ENCODE measurements around the gene CPT1B. TPM values are rescaled to one million over a fixed set of nuclear protein-coding genes. Genes with fewer than 3 reads are reported as not detected.

The CPT1B gene
- total and polyA plus RNA-seq, 2 donors (not counting 3 experiments of a cell fraction or from before 2014, with no cell fraction given): 7.1 TPM

- intact Hi-C loops (cut with micrococcal nuclease) (no loop called here), dilution Hi-C loops (cut with MboI; ENCODE audit: extremely low pct_ligation_motif_present, low sequenced_read_pairs) (no loop called here)
- no TSS peak for BruUV-seq (replicated peaks)
- no peak overlapping the region for H2AFZ ChIP-seq (ENCODE audit: low read depth, low read length)
- no peak overlapping the region for H3K9ac ChIP-seq (replicated peaks; ENCODE audit: extremely low read depth, insufficient read depth, low read length)
- H3K9me1 ChIP-seq (replicated peaks; ENCODE audit: control insufficient read depth, extremely low read depth, insufficient read depth, low read length): no peaks in the 10 kb centered on the region
- ChIA-PET CTCF (interaction anchor here (0.9 kb wide), 1 partner anchor 12 kb away, joined by 3 read pairs; the partner anchor contains the start of gene SCO2), POLR2A (no interaction called here)
- DNase-seq (ENCODE audit: low read depth, low spot score): no peak
- peaks cover 0 to 1% of the 10 kb centered on the region in 2 experiments for H3K27me3 ChIP-seq (ENCODE audit: control insufficient read depth in 2 of 2, insufficient read depth in 2 of 2, low read length in 2 of 2)
- H3K4me3 ChIP-seq (replicated peaks in 1 of 3; ENCODE audit: insufficient read depth in 1 of 3, low read depth in 1 of 3, low read length in 3 of 3): no peak overlapping the region
- no peaks in the 10 kb centered on the region for H3K9me3 ChIP-seq (replicated peaks; ENCODE audit: control insufficient read depth, insufficient read depth, low read length)
- H3K36me3 ChIP-seq (ENCODE audit: control insufficient read depth in 2 of 2, extremely low read depth in 1 of 2, insufficient read depth in 2 of 2, low read length in 2 of 2): no peaks in the 10 kb centered on the region
- H3K27ac ChIP-seq (ENCODE audit: insufficient read depth, low read depth, low read length): no peak overlapping the region
- H3K4me1 ChIP-seq (ENCODE audit: control insufficient read depth, extremely low read depth, insufficient read depth, low read length): no peaks in the 10 kb centered on the region
- no peaks in the 10 kb centered on the region for H4K20me1 ChIP-seq (replicated peaks; ENCODE audit: control insufficient read depth, extremely low read depth, insufficient read depth, low read length)
- H3K4me2 ChIP-seq (ENCODE audit: insufficient read depth, low read length): no peak overlapping the region
- no peak for FAIRE-seq
- TF ChIP-seq GATA2 (IDR thresholded peaks at IDR 0.05; ENCODE audit: insufficient read depth, insufficient read length, low read depth, low read length) (no peak), EZH2 (IDR thresholded peaks at IDR 0.05; ENCODE audit: borderline replicate concordance, low read depth, low read length, severe bottlenecking) (no peak), MYC (IDR thresholded peaks at IDR 0.05; ENCODE audit: low read depth, low read length) (no peak), POLR2A (IDR thresholded peaks at IDR 0.05; ENCODE audit: low read depth, low read length) (no peak), MAX (IDR thresholded peaks at IDR 0.05; ENCODE audit: insufficient read depth, insufficient read length) (no peak), JUN (IDR thresholded peaks at IDR 0.05; ENCODE audit: borderline replicate concordance, insufficient read depth, insufficient read length, low read depth) (no peak), POLR2AphosphoS5 (IDR thresholded peaks at IDR 0.05; ENCODE audit: insufficient read depth, low read depth, low read length) (no peak), FOS (IDR thresholded peaks at IDR 0.05; ENCODE audit: borderline replicate concordance, insufficient read depth, low read length) (no peak), CTCF (IDR thresholded peaks at IDR 0.05; ENCODE audit: extremely low read depth in 1 of 2, insufficient read depth in 1 of 2, low read depth in 1 of 2, low read length in 2 of 2) (no peak)
- no peaks in the 10 kb centered on the region for H3K79me2 ChIP-seq (ENCODE audit: control insufficient read depth, insufficient read depth, low read length)
These were observed 40.5 kb downstream of the CPT1B start for GRCh38 chr22:50537765-50538164.

Measured in endothelial cell of umbilical vein (primary cell).